ENCODE results near the gene PRKAR2B. TPM values are rescaled to one million over a fixed set of nuclear protein-coding genes. Genes with fewer than 3 reads are reported as not detected.
"Not testable (repeated sequence)": the region's sequence is repeated elsewhere in the genome, so short reads cannot be mapped to it uniquely, and the experiment has no call there.

Gene PRKAR2B
- total RNA-seq, 1 donor from 2014 or later, result 20.3 TPM

DNA sequence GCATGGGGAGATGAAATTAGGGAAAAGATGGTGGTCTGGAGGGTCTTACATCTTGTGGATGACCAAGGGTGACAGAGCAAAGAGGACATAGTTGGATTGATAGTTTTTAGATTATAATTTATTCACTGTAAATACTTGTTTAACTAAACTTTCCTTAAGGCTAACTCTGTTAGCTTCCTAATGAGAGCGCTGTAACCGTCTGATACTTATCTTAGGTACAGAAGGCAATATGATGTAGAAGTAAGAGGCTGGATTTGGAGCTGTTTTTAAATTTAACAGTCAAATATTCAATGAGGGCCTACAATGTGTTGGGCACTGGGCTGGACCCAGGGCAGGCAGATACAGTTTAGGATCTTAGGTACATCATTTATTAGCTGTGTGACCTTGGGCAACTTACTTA lies 36.0 kb downstream of the PRKAR2B start:
- Mint-ChIP-seq H3K27me3 (no peaks in the 10 kb centered on the region), H3K4me3 (ENCODE audit: low read depth) (no peak overlapping the region), H3K27ac (no peak overlapping the region), H3K9me3 (ENCODE audit: low read depth) (no peaks in the 10 kb centered on the region), H3K4me1 (ENCODE audit: low read depth) (peaks cover 11% of the 10 kb centered on the region), H3K36me3 (ENCODE audit: insufficient read depth) (peaks cover 3% of the 10 kb centered on the region)
- no peak for DNase-seq (ENCODE audit: low spot score, unreplicated experiment)
- TF ChIP-seq, protein P1, sequence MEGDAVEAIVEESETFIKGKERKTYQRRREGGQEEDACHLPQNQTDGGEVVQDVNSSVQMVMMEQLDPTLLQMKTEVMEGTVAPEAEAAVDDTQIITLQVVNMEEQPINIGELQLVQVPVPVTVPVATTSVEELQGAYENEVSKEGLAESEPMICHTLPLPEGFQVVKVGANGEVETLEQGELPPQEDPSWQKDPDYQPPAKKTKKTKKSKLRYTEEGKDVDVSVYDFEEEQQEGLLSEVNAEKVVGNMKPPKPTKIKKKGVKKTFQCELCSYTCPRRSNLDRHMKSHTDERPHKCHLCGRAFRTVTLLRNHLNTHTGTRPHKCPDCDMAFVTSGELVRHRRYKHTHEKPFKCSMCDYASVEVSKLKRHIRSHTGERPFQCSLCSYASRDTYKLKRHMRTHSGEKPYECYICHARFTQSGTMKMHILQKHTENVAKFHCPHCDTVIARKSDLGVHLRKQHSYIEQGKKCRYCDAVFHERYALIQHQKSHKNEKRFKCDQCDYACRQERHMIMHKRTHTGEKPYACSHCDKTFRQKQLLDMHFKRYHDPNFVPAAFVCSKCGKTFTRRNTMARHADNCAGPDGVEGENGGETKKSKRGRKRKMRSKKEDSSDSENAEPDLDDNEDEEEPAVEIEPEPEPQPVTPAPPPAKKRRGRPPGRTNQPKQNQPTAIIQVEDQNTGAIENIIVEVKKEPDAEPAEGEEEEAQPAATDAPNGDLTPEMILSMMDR (IDR thresholded peaks at IDR 0.05; ENCODE audit: unreplicated experiment), result no peak

DNA sequence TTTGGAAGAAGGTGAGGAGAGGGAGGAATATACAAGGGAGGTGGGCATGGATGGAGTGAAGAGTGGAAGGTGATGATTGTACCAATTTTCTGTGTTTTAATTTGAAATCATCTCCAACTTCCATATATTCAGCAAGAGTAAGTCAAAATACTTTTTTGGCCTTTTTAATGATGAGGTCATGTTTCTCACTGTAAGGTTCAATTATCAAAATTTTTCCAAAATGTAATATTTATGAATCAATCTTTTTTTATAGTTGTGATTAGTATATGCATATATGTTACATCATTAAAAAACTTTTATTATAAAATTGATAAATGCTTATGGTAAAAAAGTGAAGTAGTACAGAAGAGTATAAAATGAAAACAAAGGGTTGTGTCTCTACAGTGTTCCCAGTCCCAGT lies 40.7 kb downstream of the PRKAR2B start:
- H3K36me3 Mint-ChIP-seq (ENCODE audit: insufficient read depth), result no peaks in the 10 kb centered on the region
- DNase-seq (ENCODE audit: low spot score, unreplicated experiment), result no peak
- no peak overlapping the region for H3K4me3 Mint-ChIP-seq (ENCODE audit: low read depth)
- peaks cover 4% of the 10 kb centered on the region for H3K4me1 Mint-ChIP-seq (ENCODE audit: low read depth)
- no peak overlapping the region for H3K27ac Mint-ChIP-seq
- TF ChIP-seq, protein P1 (IDR thresholded peaks at IDR 0.05; ENCODE audit: unreplicated experiment), result no peak
- H3K27me3 Mint-ChIP-seq, result no peaks in the 10 kb centered on the region
- no peaks in the 10 kb centered on the region for H3K9me3 Mint-ChIP-seq (ENCODE audit: low read depth)

DNA sequence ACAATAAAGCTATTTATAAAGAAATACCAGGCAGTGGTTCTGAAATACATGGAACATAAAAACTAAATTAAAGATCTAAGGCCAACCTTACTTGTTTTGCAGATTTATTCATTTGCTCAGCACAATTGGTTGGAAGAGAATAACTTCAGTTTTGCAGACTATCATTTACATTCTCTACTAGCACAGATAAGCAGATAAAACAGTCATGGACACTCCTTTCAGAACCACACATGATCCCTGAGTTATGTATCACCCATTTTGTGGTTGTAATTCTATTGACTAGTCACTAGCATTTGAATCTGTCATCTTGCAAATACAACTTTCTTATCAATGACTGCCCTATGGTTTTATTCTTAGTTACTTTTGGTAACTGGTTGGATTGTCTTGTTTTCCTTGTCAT lies 45.1 kb downstream of the PRKAR2B start:
- H3K27me3 Mint-ChIP-seq, result no peaks in the 10 kb centered on the region
- H3K4me3 Mint-ChIP-seq (ENCODE audit: low read depth), result no peak overlapping the region
- no peaks in the 10 kb centered on the region for H3K9me3 Mint-ChIP-seq (ENCODE audit: low read depth)
- TF ChIP-seq, protein P1 (IDR thresholded peaks at IDR 0.05; ENCODE audit: unreplicated experiment), result no peak
- H3K36me3 Mint-ChIP-seq (ENCODE audit: insufficient read depth), result peaks cover 2% of the 10 kb centered on the region
- DNase-seq (ENCODE audit: low spot score, unreplicated experiment), result no peak
- peaks cover 2% of the 10 kb centered on the region for H3K4me1 Mint-ChIP-seq (ENCODE audit: low read depth)
- H3K27ac Mint-ChIP-seq, result no peak overlapping the region

DNA sequence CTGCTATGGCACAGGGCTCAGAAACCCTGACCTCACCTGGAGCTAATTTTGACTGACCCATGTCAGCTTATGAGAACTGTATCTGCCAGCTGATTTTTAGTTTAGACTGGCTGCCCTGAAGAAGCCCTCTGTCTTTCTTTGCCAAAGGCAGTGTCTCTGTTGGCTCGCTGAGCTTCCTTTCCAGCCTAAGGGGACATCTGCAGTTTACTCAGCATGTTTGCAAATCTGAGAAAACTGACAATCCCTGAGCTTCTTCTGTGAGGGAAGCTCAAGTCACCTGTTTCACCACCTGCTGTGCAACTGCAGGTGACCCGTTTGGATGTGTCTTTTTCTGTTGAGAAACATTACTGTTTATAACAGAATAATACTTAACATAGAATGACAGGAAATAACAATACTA lies 46.0 kb downstream of the PRKAR2B start:
- Mint-ChIP-seq H3K36me3 (ENCODE audit: insufficient read depth) (peaks cover 2% of the 10 kb centered on the region), H3K27me3 (no peaks in the 10 kb centered on the region), H3K9me3 (ENCODE audit: low read depth) (no peaks in the 10 kb centered on the region), H3K4me3 (ENCODE audit: low read depth) (no peak overlapping the region), H3K4me1 (ENCODE audit: low read depth) (peaks cover 2% of the 10 kb centered on the region), H3K27ac (no peak overlapping the region)
- TF ChIP-seq, protein P1 (IDR thresholded peaks at IDR 0.05; ENCODE audit: unreplicated experiment), result no peak
- no peak for DNase-seq (ENCODE audit: low spot score, unreplicated experiment)

DNA sequence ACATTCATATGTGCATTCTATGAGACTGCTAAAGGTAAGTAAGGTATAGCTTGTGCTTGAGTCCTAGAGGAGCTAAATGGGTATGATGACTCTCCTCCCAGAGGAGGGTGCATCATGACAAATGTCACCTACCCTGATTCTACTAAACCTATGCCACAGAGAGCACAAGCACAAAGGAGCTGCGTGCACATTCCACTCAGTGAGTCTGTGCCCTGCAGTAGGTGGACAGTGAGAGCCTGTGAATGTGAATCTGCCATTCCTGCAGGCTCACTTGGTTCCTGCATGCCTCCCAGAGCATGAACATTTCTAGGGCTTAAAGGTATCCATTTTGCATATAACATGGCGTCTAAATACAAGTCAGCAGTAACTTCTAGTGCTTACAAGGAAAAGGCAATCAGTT lies 46.8 kb downstream of the PRKAR2B start:
- TF ChIP-seq, protein P1 (IDR thresholded peaks at IDR 0.05; ENCODE audit: unreplicated experiment), result no peak
- H3K9me3 Mint-ChIP-seq (ENCODE audit: low read depth), result peaks cover 4% of the 10 kb centered on the region
- H3K4me3 Mint-ChIP-seq (ENCODE audit: low read depth), result no peak overlapping the region
- peaks cover 4% of the 10 kb centered on the region for H3K4me1 Mint-ChIP-seq (ENCODE audit: low read depth)
- no peaks in the 10 kb centered on the region for H3K27me3 Mint-ChIP-seq
- no peak for DNase-seq (ENCODE audit: low spot score, unreplicated experiment)
- H3K36me3 Mint-ChIP-seq (ENCODE audit: insufficient read depth), result peaks cover 2% of the 10 kb centered on the region
- no peak overlapping the region for H3K27ac Mint-ChIP-seq

DNA sequence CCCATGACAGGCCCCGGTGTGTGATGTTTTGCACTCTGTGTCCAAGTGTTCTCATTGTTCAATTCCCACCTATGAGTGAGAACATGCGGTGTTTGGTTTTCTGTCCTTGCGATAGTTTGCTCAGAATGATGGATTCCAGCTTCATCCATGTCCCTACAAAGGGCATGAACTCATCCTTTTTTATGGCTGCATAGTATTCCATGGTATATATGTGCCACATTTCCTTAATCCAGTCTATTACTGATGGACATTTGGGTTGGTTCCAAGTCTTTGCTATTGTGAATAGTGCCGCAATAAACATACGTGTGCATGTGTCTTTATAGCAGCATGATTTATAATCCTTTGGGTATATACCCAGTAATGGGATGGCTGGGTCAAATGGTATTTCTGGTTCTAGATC lies 49.2 kb downstream of the PRKAR2B start:
- not testable (repeated sequence) for H3K27me3 Mint-ChIP-seq

DNA sequence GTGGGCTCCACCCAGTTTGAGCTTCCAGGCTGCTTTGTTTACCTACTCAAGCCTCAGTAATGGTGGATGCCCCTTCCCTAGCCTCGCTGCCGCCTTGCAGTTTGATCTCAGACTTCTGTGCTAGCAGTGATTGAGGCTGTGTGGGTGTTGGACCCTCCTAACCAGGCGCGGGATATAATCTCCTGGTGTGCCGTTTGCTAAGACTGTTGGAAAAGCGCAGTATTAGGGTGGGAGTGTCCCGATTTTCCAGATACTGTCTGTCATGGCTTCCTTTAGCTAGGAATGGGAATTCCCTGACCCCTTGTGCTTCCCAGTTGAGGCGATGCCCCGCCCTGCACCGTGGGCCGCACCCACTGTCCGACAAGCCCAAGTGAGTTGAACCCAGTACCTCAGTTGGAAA lies 54.6 kb downstream of the PRKAR2B start:
- not testable (repeated sequence) for H3K27ac Mint-ChIP-seq; H3K4me3 Mint-ChIP-seq (ENCODE audit: low read depth); H3K4me1 Mint-ChIP-seq (ENCODE audit: low read depth); DNase-seq (ENCODE audit: low spot score, unreplicated experiment); H3K27me3 Mint-ChIP-seq
- H3K36me3 Mint-ChIP-seq (ENCODE audit: insufficient read depth), result peaks cover 19% of the 10 kb centered on the region
- peaks cover 32% of the 10 kb centered on the region for H3K9me3 Mint-ChIP-seq (ENCODE audit: low read depth)

More for the DNA sequence above, 49.2 kb downstream of the PRKAR2B start:
- not testable (repeated sequence) for H3K4me3 Mint-ChIP-seq (ENCODE audit: low read depth); DNase-seq (ENCODE audit: low spot score, unreplicated experiment); H3K27ac Mint-ChIP-seq; H3K4me1 Mint-ChIP-seq (ENCODE audit: low read depth)
- Mint-ChIP-seq H3K9me3 (ENCODE audit: low read depth) (peaks cover 21% of the 10 kb centered on the region), H3K36me3 (ENCODE audit: insufficient read depth) (peaks cover 14% of the 10 kb centered on the region)
